Mammary epithelial cell (primary cell): Measurements from ENCODE around the gene CASR.

ENCODE experiments used
- EZH2 ChIP-seq: IDR thresholded peaks from 2 replicates; pipeline ENCODE4 v1.6.1; 2012; ENCODE audit warnings: low read length, inconsistent platforms, borderline replicate concordance
- TF ChIP-seq, protein P1 (sequence below), 2 donors: IDR thresholded peaks in 1 of 2; conservative IDR thresholded peaks in 1 of 2; 2 replicates each; pipeline ENCODE4 v1.5.1; 2011 to 2012; ENCODE audit warnings: inconsistent platforms in 2 of 2, low read length in 2 of 2, mild to moderate bottlenecking in 2 of 2, control low read depth in 1 of 2, low read depth in 1 of 2; ENCODE audit not compliant: insufficient read depth in 1 of 2; ENCODE audit errors: extremely low read depth in 1 of 2

DNA sequence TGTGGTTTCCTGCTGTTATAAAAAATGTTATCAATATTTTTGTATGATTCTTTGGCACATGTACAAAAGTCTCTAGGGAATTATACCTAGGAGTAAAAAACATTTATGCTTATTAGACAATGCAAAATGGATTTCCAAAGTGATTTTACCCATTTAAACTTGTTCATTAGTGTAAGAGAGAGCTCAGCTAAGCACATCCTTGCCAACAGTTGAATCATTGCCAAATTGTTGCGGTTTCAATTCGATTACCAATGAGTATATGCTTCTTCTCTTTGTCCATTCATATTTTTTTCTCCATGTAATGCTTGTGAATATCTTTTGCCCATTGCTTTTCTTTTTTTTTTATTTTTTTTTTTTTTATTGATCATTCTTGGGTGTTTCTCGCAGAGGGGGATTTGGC, 17.2 kb downstream of the CASR start:
- TF ChIP-seq, protein P1, sequence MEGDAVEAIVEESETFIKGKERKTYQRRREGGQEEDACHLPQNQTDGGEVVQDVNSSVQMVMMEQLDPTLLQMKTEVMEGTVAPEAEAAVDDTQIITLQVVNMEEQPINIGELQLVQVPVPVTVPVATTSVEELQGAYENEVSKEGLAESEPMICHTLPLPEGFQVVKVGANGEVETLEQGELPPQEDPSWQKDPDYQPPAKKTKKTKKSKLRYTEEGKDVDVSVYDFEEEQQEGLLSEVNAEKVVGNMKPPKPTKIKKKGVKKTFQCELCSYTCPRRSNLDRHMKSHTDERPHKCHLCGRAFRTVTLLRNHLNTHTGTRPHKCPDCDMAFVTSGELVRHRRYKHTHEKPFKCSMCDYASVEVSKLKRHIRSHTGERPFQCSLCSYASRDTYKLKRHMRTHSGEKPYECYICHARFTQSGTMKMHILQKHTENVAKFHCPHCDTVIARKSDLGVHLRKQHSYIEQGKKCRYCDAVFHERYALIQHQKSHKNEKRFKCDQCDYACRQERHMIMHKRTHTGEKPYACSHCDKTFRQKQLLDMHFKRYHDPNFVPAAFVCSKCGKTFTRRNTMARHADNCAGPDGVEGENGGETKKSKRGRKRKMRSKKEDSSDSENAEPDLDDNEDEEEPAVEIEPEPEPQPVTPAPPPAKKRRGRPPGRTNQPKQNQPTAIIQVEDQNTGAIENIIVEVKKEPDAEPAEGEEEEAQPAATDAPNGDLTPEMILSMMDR (conservative IDR thresholded peaks at IDR 0.05 in 1 of 2, IDR thresholded peaks at IDR 0.05 in 1 of 2; ENCODE audit: extremely low read depth in 1 of 2, insufficient read depth in 1 of 2, low read depth in 1 of 2, low read length in 2 of 2) = no peak
- no peak for TF ChIP-seq EZH2
